ENCODE data around the gene ATP9B.

Gene ATP9B

GRCh38 chr18:79420033-79420745, 351.0 kb downstream of the ATP9B start:
- no peak for DNase-seq

- no peak for DNase-seq
These were observed 352.2 kb downstream of the ATP9B start for GRCh38 chr18:79421275-79421857.

- DNase-seq = no peak
These were observed 353.0 kb downstream of the ATP9B start for GRCh38 chr18:79422022-79422782.

GRCh38 chr18:79422783-79423165, 353.6 kb downstream of the ATP9B start:
- DNase-seq = no peak

GRCh38 chr18:79423211-79424007, 354.2 kb downstream of the ATP9B start:
- no peak for DNase-seq

- DNase-seq = no peak
These were observed 354.9 kb downstream of the ATP9B start for GRCh38 chr18:79424008-79424565.

- DNase-seq = no peak
These were observed 355.8 kb downstream of the ATP9B start for GRCh38 chr18:79424880-79425568.

GRCh38 chr18:79425569-79425886, 356.3 kb downstream of the ATP9B start:
- DNase-seq = no peak

GRCh38 chr18:79426376-79427300, 357.4 kb downstream of the ATP9B start:
- no peak for DNase-seq

GRCh38 chr18:79427368-79428225, 358.4 kb downstream of the ATP9B start:
- DNase-seq = no peak

Data from NCI-H748 treated with DMSO at 0.1 percent for 48 hours (cell line).